Right atrium auricular region (tissue), 2 donors: ENCODE results near the gene GRB10. TPM values are rescaled to one million over a fixed set of nuclear protein-coding genes. Genes with fewer than 3 reads are reported as not detected.
"Not testable (repeated sequence)": the region's sequence is repeated elsewhere in the genome, so short reads cannot be mapped to it uniquely, and the experiment has no call there.

ENCODE experiments used
- DNase-seq: peaks from one replicate; pipeline ENCODE4 v3.0.0-alpha.2; 2019; ENCODE audit warnings: low spot score
- H3K27ac ChIP-seq, 2 donors: fragments of 200-600 bp; sonication (generic); 1 replicate in 1 of 2; 2 replicates in 1 of 2; pipeline ENCODE4 v1.5.1; 2016 to 2019
- H3K27me3 ChIP-seq, 2 donors: fragments of 200-600 bp; sonication (generic); one replicate each; pipeline versions ENCODE4 v1.5.1 to v1.6.0; 2017 to 2019
- H3K36me3 ChIP-seq: fragments of 200-600 bp; sonication (generic); one replicate; pipeline ENCODE4 v1.5.1; 2016
- H3K4me1 ChIP-seq, 2 donors: fragments of 200-600 bp; sonication (generic); one replicate each; pipeline versions ENCODE4 v1.5.1 to v1.6.0; 2017 to 2019
- H3K4me3 ChIP-seq, 2 donors: fragments of 200-600 bp; sonication (generic); 1 replicate in 1 of 2; 2 replicates in 1 of 2; pipeline ENCODE4 v1.5.1; 2017 to 2019; ENCODE audit warnings: mild to moderate bottlenecking in 1 of 2, moderate library complexity in 1 of 2
- H3K9me3 ChIP-seq, 2 donors: fragments of 200-600 bp; sonication (generic); one replicate each; pipeline ENCODE4 v1.5.1; 2019
- total RNA-seq, 2 donors: library from RNA; depleted of rRNA; stranded (reverse); fragments of >200 nt; gene quantifications; one replicate each; pipeline ENCODE4 v1.1.0, GENCODE V29; 2016
- TF ChIP-seq, protein P1 (sequence below), 2 donors: fragments of 200-600 bp; sonication (generic); IDR thresholded peaks; one replicate each; pipeline ENCODE4 v1.5.1; 2019; ENCODE audit warnings: antibody characterized with exemption in 2 of 2

The GRB10 gene
- total RNA-seq, 2 donors from 2014 or later: 36.5 to 39.0 TPM

DNA sequence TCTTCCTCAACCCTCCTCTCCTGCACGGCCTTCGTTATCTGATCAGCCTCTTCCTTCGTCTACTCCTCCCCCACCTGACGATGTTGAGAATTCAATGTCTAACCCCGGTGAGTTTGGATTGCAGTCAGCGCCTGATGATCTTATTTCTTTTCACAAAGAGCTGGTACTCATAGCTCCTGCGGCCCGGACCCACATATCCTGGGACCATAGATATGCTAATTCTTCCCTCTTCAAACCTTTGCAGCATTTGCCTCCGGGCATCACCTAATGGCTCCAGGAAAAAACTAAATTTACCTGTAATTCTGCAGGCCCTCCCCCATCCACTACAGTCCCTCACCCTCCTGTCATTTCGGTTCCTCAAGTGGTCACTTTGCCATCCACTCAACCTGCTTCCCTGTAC is 205.1 kb downstream of the GRB10 start:
- H3K27me3 ChIP-seq: no peaks in the 10 kb centered on the region
- no peaks in the 10 kb centered on the region for H3K36me3 ChIP-seq
- H3K27ac ChIP-seq: no peak overlapping the region
- no peaks in the 10 kb centered on the region for H3K9me3 ChIP-seq
- H3K4me1 ChIP-seq: no peaks in the 10 kb centered on the region
- no peak for DNase-seq
- H3K4me3 ChIP-seq: no peak overlapping the region
- TF ChIP-seq, protein P1, sequence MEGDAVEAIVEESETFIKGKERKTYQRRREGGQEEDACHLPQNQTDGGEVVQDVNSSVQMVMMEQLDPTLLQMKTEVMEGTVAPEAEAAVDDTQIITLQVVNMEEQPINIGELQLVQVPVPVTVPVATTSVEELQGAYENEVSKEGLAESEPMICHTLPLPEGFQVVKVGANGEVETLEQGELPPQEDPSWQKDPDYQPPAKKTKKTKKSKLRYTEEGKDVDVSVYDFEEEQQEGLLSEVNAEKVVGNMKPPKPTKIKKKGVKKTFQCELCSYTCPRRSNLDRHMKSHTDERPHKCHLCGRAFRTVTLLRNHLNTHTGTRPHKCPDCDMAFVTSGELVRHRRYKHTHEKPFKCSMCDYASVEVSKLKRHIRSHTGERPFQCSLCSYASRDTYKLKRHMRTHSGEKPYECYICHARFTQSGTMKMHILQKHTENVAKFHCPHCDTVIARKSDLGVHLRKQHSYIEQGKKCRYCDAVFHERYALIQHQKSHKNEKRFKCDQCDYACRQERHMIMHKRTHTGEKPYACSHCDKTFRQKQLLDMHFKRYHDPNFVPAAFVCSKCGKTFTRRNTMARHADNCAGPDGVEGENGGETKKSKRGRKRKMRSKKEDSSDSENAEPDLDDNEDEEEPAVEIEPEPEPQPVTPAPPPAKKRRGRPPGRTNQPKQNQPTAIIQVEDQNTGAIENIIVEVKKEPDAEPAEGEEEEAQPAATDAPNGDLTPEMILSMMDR (IDR thresholded peaks at IDR 0.05): no peak

GRCh38 chr7:50576388-50576787 is 206.3 kb downstream of the GRB10 start:
- H3K36me3 ChIP-seq, H3K27me3 ChIP-seq, H3K27ac ChIP-seq, H3K4me3 ChIP-seq, H3K9me3 ChIP-seq, DNase-seq, H3K4me1 ChIP-seq: not testable (repeated sequence)

- Histone ChIP-seq H3K4me3 (no peak overlapping the region), H3K4me1 (no peaks in the 10 kb centered on the region), H3K27ac (no peak overlapping the region), H3K27me3 (no peaks in the 10 kb centered on the region), H3K36me3 (no peaks in the 10 kb centered on the region), H3K9me3 (peaks cover 0 to 4% of the 10 kb centered on the region in 2 donors)
- no peak for DNase-seq
- TF ChIP-seq, protein P1 (IDR thresholded peaks at IDR 0.05): no peak
Measured at GRCh38 chr7:50567715-50568261, 214.9 kb downstream of the GRB10 start.

GRCh38 chr7:50565977-50566376 is 216.7 kb downstream of the GRB10 start:
- Histone ChIP-seq H3K36me3 (no peaks in the 10 kb centered on the region), H3K9me3 (peaks cover 0 to 4% of the 10 kb centered on the region in 2 donors), H3K27ac (no peak overlapping the region), H3K4me3 (no peak overlapping the region), H3K27me3 (no peaks in the 10 kb centered on the region), H3K4me1 (no peaks in the 10 kb centered on the region)
- TF ChIP-seq, protein P1 (IDR thresholded peaks at IDR 0.05): no peak
- no peak for DNase-seq

GRCh38 chr7:50565559-50565916 is 217.2 kb downstream of the GRB10 start:
- Histone ChIP-seq H3K36me3 (no peaks in the 10 kb centered on the region), H3K9me3 (peaks cover 0 to under 1% of the 10 kb centered on the region in 2 donors), H3K27me3 (no peaks in the 10 kb centered on the region), H3K27ac (no peak overlapping the region), H3K4me3 (no peak overlapping the region), H3K4me1 (no peaks in the 10 kb centered on the region)
- no peak for DNase-seq
- TF ChIP-seq, protein P1 (IDR thresholded peaks at IDR 0.05): no peak

GRCh38 chr7:50564640-50565558 is 217.8 kb downstream of the GRB10 start, which contains the start of gene DDC:
Gene DDC (minus strand): TSS chr7:50565405. CDS start chr7:50544085, 21,320 bp downstream.
- Histone ChIP-seq H3K9me3 (no peaks in the 10 kb centered on the region), H3K4me3 (no peak within 1 kb of the TSS), H3K4me1 (no peaks in the 10 kb centered on the region), H3K36me3 (no peaks in the 10 kb centered on the region), H3K27me3 (no peaks in the 10 kb centered on the region), H3K27ac (no peak within 1 kb of the TSS)
- DNase-seq: no peak
- TF ChIP-seq, protein P1 (IDR thresholded peaks at IDR 0.05): no peak
